Measurements from ENCODE around the gene RHOBTB1. TPM values are rescaled to one million over a fixed set of nuclear protein-coding genes. Genes with fewer than 3 reads are reported as not detected.

Gene RHOBTB1
- total and polyA plus RNA-seq, 4 donors, result 2.7 to 11.8 (median 4.9) TPM

DNA sequence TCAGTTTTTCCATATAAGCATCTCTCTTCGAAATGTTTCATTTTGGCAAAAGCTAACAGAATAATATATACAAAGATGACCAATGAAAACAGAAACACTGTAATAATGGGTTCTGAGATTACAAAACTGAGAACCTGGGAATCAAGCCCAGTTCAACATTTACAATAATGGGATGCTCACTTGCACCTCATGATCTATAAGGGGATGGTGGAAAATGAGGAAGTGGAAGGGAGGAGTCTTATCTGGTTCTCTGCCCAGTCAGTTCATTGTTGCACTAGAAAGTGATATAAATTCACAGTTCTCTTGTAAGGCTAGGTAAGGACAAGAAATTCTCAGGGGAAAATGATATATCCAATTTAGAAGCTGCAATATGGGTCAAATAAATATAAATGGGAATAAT lies 31.7 kb upstream of the RHOBTB1 start:
- no peaks in the 10 kb centered on the region for H3K27me3 ChIP-seq (ENCODE audit: control insufficient read depth in 4 of 4, insufficient read depth in 4 of 4, low read length in 3 of 4)
- H3K36me3 ChIP-seq (ENCODE audit: control insufficient read depth in 4 of 4, insufficient read depth in 3 of 4, low read depth in 1 of 4, low read length in 3 of 4), result no peaks in the 10 kb centered on the region
- peaks cover 0 to 19% (median 9%) of the 10 kb centered on the region in 4 donors for H3K4me1 ChIP-seq (ENCODE audit: control insufficient read depth in 4 of 4, insufficient read depth in 4 of 4, low read length in 3 of 4)
- TF ChIP-seq RXRA (IDR thresholded peaks at IDR 0.05) (peak in 1 of 2 donors; percentile 7), HNF4G (IDR thresholded peaks at IDR 0.05) (no peak), YY1 (IDR thresholded peaks at IDR 0.05) (no peak)
- TF ChIP-seq, protein P1, sequence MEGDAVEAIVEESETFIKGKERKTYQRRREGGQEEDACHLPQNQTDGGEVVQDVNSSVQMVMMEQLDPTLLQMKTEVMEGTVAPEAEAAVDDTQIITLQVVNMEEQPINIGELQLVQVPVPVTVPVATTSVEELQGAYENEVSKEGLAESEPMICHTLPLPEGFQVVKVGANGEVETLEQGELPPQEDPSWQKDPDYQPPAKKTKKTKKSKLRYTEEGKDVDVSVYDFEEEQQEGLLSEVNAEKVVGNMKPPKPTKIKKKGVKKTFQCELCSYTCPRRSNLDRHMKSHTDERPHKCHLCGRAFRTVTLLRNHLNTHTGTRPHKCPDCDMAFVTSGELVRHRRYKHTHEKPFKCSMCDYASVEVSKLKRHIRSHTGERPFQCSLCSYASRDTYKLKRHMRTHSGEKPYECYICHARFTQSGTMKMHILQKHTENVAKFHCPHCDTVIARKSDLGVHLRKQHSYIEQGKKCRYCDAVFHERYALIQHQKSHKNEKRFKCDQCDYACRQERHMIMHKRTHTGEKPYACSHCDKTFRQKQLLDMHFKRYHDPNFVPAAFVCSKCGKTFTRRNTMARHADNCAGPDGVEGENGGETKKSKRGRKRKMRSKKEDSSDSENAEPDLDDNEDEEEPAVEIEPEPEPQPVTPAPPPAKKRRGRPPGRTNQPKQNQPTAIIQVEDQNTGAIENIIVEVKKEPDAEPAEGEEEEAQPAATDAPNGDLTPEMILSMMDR (IDR thresholded peaks at IDR 0.05; ENCODE audit: low read depth, low read length, missing input control), result no peak
- TF ChIP-seq, protein P2, sequence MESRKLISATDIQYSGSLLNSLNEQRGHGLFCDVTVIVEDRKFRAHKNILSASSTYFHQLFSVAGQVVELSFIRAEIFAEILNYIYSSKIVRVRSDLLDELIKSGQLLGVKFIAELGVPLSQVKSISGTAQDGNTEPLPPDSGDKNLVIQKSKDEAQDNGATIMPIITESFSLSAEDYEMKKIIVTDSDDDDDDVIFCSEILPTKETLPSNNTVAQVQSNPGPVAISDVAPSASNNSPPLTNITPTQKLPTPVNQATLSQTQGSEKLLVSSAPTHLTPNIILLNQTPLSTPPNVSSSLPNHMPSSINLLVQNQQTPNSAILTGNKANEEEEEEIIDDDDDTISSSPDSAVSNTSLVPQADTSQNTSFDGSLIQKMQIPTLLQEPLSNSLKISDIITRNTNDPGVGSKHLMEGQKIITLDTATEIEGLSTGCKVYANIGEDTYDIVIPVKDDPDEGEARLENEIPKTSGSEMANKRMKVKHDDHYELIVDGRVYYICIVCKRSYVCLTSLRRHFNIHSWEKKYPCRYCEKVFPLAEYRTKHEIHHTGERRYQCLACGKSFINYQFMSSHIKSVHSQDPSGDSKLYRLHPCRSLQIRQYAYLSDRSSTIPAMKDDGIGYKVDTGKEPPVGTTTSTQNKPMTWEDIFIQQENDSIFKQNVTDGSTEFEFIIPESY (IDR thresholded peaks at IDR 0.05), result no peak
- no peak overlapping the region for H3K27ac ChIP-seq (ENCODE audit: low read depth in 1 of 2, low read length in 2 of 2)
- no peak overlapping the region for H3K4me3 ChIP-seq (ENCODE audit: low read depth in 1 of 3, low read length in 3 of 3)
- no peaks in the 10 kb centered on the region for H3K9me3 ChIP-seq (ENCODE audit: control insufficient read depth in 4 of 4, low read length in 3 of 4)
- DNase-seq (ENCODE audit: low spot score), result no peak
- WGBS, result 80% methylated on average over 1 of the region's 1 CpG
- H3K9ac ChIP-seq (ENCODE audit: low read depth in 1 of 2, low read length in 2 of 2), result no peak overlapping the region

DNA sequence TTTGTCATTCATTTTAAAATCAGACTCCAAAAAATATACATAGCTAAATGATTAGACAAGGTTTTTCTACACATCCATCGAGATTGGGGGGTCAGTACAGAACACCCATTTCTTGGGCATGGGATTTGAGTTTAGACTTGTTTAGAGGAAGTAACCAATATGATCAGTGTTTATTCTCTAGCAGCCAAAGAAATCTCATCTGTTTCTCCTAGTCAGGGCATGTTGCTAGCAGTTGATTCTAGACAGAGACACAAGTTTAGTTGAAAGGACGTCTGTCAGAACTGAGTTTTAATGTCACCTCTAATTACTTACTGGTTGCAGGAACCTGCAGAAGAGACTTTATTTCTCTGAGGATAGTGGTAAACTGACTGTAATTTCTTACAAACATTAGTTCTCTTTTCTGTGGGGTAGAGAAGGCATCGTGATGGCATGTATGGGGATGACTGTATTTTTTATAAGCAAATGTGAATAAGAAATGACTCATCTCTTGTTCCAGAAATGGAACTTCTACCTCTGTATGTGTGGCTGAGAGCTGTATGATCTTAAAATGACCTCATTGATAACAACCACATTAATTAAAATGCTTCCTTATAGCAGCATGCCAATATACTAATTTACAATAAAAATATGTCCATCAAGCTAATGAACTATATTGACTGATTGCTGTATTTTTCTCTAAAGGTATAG lies 30.6 kb upstream of the RHOBTB1 start:
- Histone ChIP-seq H3K36me3 (ENCODE audit: control insufficient read depth in 4 of 4, insufficient read depth in 3 of 4, low read depth in 1 of 4, low read length in 3 of 4) (no peaks in the 10 kb centered on the region), H3K4me1 (ENCODE audit: control insufficient read depth in 4 of 4, insufficient read depth in 4 of 4, low read length in 3 of 4) (peaks cover 0 to 19% (median 9%) of the 10 kb centered on the region in 4 donors), H3K4me3 (ENCODE audit: low read depth in 1 of 3, low read length in 3 of 3) (no peak overlapping the region), H3K27ac (ENCODE audit: low read depth in 1 of 2, low read length in 2 of 2) (no peak overlapping the region), H3K27me3 (ENCODE audit: control insufficient read depth in 4 of 4, insufficient read depth in 4 of 4, low read length in 3 of 4) (no peaks in the 10 kb centered on the region), H3K9ac (ENCODE audit: low read depth in 1 of 2, low read length in 2 of 2) (no peak overlapping the region), H3K9me3 (ENCODE audit: control insufficient read depth in 4 of 4, low read length in 3 of 4) (no peaks in the 10 kb centered on the region)
- TF ChIP-seq FOXA1 (IDR thresholded peaks at IDR 0.05), result no peak
- no peak for TF ChIP-seq TAF1 (conservative IDR thresholded peaks at IDR 0.05)
- no peak for TF ChIP-seq HNF4A (conservative IDR thresholded peaks at IDR 0.05)
- TF ChIP-seq, protein P3, sequence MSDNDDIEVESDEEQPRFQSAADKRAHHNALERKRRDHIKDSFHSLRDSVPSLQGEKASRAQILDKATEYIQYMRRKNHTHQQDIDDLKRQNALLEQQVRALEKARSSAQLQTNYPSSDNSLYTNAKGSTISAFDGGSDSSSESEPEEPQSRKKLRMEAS (IDR thresholded peaks at IDR 0.05), result no peak
- TF ChIP-seq FOXA2 (IDR thresholded peaks at IDR 0.05), result no peak
- TF ChIP-seq RAD21 (IDR thresholded peaks at IDR 0.05), result no peak
- TF ChIP-seq, protein P4, sequence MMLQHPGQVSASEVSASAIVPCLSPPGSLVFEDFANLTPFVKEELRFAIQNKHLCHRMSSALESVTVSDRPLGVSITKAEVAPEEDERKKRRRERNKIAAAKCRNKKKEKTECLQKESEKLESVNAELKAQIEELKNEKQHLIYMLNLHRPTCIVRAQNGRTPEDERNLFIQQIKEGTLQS (IDR thresholded peaks at IDR 0.05), result no peak
- TF ChIP-seq YY1 (IDR thresholded peaks at IDR 0.05), result no peak
- TF ChIP-seq, protein P5, sequence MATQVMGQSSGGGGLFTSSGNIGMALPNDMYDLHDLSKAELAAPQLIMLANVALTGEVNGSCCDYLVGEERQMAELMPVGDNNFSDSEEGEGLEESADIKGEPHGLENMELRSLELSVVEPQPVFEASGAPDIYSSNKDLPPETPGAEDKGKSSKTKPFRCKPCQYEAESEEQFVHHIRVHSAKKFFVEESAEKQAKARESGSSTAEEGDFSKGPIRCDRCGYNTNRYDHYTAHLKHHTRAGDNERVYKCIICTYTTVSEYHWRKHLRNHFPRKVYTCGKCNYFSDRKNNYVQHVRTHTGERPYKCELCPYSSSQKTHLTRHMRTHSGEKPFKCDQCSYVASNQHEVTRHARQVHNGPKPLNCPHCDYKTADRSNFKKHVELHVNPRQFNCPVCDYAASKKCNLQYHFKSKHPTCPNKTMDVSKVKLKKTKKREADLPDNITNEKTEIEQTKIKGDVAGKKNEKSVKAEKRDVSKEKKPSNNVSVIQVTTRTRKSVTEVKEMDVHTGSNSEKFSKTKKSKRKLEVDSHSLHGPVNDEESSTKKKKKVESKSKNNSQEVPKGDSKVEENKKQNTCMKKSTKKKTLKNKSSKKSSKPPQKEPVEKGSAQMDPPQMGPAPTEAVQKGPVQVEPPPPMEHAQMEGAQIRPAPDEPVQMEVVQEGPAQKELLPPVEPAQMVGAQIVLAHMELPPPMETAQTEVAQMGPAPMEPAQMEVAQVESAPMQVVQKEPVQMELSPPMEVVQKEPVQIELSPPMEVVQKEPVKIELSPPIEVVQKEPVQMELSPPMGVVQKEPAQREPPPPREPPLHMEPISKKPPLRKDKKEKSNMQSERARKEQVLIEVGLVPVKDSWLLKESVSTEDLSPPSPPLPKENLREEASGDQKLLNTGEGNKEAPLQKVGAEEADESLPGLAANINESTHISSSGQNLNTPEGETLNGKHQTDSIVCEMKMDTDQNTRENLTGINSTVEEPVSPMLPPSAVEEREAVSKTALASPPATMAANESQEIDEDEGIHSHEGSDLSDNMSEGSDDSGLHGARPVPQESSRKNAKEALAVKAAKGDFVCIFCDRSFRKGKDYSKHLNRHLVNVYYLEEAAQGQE (IDR thresholded peaks at IDR 0.05), result no peak
- no peak for TF ChIP-seq EGR1 (IDR thresholded peaks at IDR 0.05; ENCODE audit: low read depth in 2 of 2)
- TF ChIP-seq, protein P2 (IDR thresholded peaks at IDR 0.05), result no peak
- no peak for TF ChIP-seq HNF4G (IDR thresholded peaks at IDR 0.05)
- no peak for TF ChIP-seq JUND (IDR thresholded peaks at IDR 0.05)
- no peak for TF ChIP-seq SP1 (IDR thresholded peaks at IDR 0.05)
- no peak for DNase-seq (ENCODE audit: low spot score)
- WGBS, result 79% methylated on average over 3 of the region's 3 CpGs

Data from liver (tissue), 9 donors.